BJ (cell line): ENCODE measurements around the gene LMBRD2. TPM values are rescaled to one million over a fixed set of nuclear protein-coding genes. Genes with fewer than 3 reads are reported as not detected.
A peak's percentile ranks its signal among the peaks of the same experiment; 100 is the strongest.

ENCODE experiments used
- CTCF ChIA-PET: fragments of 350-600 bp; formaldehyde crosslinking; extraction: SDS; loops from one replicate; lab custom pipeline; 2021; ENCODE audit warnings: antibody characterized with exemption, inconsistent platforms; lab: Yijun Ruan, JAX
- POLR2A ChIA-PET: fragments of 300-600 bp; sonication (Branson Sonifier 250); formaldehyde crosslinking; extraction: SDS; loops from one replicate; lab custom pipeline; 2021; ENCODE audit warnings: antibody characterized with exemption; lab: Charles Lee
- DNase-seq: peaks from one replicate; pipeline ENCODE4 v3.0.0-alpha.2; 2011; ENCODE audit warnings: low read depth
- H3K27me3 ChIP-seq: 2 replicates; pipeline ENCODE4 v1.6.0; 2011; ENCODE audit warnings: low read length; ENCODE audit not compliant: control insufficient read depth, insufficient read depth
- H3K36me3 ChIP-seq: 2 replicates; pipeline ENCODE4 v1.5.1; 2011; ENCODE audit warnings: low read length; ENCODE audit not compliant: control insufficient read depth, insufficient read depth
- H3K4me3 ChIP-seq: 2 replicates; pipeline ENCODE4 v1.5.1; 2011; ENCODE audit warnings: low read depth, mild to moderate bottlenecking, control low read depth, low read length
- polyA plus RNA-seq: library from polyadenylated mRNA; depleted of rRNA; stranded (reverse); fragments of >200 nt; gene quantifications from 2 replicates; pipeline ENCODE4 v1.2.3, GENCODE V29; 2011
- TF ChIP-seq, protein P1 (sequence below): IDR thresholded peaks from 2 replicates; pipeline ENCODE4 v1.5.1; 2011; ENCODE audit warnings: low read depth, mild to moderate bottlenecking, control low read depth, inconsistent platforms, low read length, moderate library complexity; ENCODE audit not compliant: insufficient read depth

Gene LMBRD2
- polyA plus RNA-seq, 1 experiment = 2.6 TPM

DNA sequence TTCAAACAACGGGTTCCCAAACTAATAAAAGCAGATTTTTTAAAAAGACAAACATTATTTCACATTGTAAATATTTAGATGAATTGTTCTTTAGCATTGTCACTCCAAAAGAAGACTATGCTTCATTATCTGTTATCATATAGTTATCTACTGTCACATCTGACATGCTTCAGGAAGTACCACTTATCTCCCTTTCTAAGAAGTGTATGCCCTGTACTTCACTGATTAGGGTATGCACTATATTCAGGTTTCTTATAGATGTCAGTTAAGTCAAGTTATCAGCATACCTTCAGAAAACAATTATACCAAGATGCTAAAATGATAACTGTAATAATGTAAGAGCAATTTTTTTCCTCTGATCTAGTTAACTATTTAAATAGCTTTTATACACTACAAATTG, 40.4 kb downstream of the LMBRD2 start:
- ChIA-PET CTCF (interaction anchor here (0.7 kb wide), 1 partner anchor 28 kb away, joined by 3 read pairs; no protein-coding TSS in a partner anchor), POLR2A (interaction anchor here (0.6 kb wide), 1 partner anchor 943 kb away, joined by 4 read pairs; no protein-coding TSS in a partner anchor)
- Histone ChIP-seq H3K4me3 (no peak overlapping the region), H3K36me3 (peaks cover 3% of the 10 kb centered on the region; the same call in 1 of the 2 replicates), H3K27me3 (no peaks in the 10 kb centered on the region)
- DNase-seq = no peak
- TF ChIP-seq, protein P1, sequence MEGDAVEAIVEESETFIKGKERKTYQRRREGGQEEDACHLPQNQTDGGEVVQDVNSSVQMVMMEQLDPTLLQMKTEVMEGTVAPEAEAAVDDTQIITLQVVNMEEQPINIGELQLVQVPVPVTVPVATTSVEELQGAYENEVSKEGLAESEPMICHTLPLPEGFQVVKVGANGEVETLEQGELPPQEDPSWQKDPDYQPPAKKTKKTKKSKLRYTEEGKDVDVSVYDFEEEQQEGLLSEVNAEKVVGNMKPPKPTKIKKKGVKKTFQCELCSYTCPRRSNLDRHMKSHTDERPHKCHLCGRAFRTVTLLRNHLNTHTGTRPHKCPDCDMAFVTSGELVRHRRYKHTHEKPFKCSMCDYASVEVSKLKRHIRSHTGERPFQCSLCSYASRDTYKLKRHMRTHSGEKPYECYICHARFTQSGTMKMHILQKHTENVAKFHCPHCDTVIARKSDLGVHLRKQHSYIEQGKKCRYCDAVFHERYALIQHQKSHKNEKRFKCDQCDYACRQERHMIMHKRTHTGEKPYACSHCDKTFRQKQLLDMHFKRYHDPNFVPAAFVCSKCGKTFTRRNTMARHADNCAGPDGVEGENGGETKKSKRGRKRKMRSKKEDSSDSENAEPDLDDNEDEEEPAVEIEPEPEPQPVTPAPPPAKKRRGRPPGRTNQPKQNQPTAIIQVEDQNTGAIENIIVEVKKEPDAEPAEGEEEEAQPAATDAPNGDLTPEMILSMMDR = no peak

DNA sequence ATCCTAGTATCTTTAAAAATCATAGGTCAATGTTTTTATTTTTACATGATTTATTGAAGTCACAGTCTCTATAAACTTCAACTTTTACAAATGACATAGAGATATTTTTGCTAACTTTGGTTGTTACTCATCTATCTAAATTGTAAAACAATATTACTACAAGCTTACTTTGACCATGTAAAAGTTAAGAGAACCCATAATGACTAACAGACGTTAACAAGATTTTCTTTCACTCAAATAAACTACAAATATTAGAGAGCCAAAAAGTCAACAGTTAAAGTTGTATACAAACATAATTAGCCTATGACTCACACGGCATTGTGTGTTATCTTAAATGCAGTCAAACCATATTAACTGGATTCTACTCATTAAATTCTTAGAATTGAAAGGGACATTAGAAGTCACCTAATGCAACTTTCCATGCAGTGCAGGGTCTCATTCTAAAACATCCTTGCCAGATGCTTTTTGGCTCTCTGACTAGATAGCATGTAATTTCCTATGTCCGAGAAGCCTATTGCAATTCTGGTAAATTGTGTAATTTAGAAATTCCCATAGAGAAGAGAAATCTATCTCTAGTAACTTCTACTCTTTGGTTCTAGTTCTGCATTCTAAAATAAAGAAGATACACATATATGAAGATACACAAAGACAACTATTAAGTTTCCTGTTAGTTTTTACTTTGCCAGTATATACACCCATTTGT, 42.8 kb downstream of the LMBRD2 start:
- DNase-seq = peak; percentile 14
- TF ChIP-seq, protein P1 = no peak
- CTCF ChIA-PET = interaction anchor here (1.5 kb wide), 1 partner anchor 42 kb away, joined by 5 read pairs; the partner anchor contains the start of genes LMBRD2 and SKP2
- POLR2A ChIA-PET = no interaction called here
- Histone ChIP-seq H3K36me3 (peaks cover 3% of the 10 kb centered on the region; the same call in 1 of the 2 replicates), H3K4me3 (no peak overlapping the region), H3K27me3 (no peaks in the 10 kb centered on the region)

DNA sequence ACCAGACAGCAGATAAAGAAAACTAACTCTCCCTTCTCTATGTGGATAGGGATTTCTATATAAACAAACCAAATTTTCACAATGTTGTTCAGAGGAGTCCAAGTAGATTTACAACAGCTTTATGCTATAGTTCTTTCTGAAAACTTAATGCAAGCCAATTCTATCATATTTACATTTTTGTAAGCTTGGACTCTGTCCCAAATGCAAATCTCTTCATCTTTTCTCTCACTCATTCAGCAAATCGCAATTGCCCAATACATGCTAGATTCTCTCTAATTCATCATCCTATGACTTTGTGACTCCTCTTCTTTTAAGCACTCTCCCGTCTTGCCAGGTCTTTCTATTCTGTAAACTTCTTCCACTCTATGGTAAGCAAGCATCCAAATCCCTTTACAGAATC, 45.9 kb downstream of the LMBRD2 start:
- no peak overlapping the region for H3K4me3 ChIP-seq
- no peak for DNase-seq
- no peaks in the 10 kb centered on the region for H3K27me3 ChIP-seq
- peaks cover 3% of the 10 kb centered on the region; the same call in 1 of the 2 replicates for H3K36me3 ChIP-seq
- ChIA-PET POLR2A (interaction anchor here (0.6 kb wide), 1 partner anchor 619 kb away, joined by 4 read pairs; no protein-coding TSS in a partner anchor), CTCF (no interaction called here)
- TF ChIP-seq, protein P1 = no peak

DNA sequence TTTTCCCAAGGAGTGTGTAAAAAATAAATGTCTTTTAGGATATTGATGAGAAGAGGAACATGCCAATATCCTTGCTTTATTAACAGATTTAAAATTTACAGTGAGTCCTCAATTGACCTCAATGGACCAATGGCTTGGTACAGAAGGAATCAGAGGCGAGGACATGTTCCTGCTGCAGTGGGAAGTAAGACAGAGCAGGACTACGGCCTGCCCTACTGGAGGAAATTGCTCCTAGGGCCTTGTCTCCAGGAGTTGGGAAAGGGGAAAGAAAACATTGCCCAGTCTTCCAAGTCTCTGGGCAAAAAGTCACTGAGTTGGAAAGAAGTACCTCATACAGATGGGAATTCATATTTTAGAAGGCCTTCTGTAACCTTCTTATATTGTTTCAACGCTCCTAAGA, 51.9 kb downstream of the LMBRD2 start:
- POLR2A ChIA-PET = no interaction called here
- Histone ChIP-seq H3K4me3 (no peak overlapping the region), H3K36me3 (no peaks in the 10 kb centered on the region), H3K27me3 (no peaks in the 10 kb centered on the region)
- CTCF ChIA-PET = no interaction called here
- TF ChIP-seq, protein P1 = no peak
- no peak for DNase-seq

DNA sequence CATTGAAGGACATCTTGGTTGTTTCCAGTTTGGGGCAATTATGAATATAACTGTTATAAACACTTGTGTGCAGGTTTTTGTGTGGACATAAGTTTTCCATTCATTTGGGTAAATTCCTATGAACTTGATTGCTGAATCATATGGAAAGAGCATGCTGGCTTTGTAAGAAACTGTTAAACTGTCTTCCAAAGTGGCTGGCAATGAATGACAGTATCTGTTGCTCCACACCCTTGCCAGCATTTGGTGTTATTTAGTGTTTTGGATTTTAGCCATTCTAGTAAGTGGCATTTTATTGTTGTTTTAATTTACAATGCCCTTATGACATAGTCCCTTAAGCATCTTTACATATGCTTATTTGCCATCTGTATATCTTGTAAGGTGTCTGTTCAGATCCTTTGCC, 55.2 kb downstream of the LMBRD2 start:
- ChIA-PET CTCF (interaction anchor here (2.5 kb wide), 1 partner anchor 17 kb away, joined by 10 read pairs; no protein-coding TSS in a partner anchor), POLR2A (no interaction called here)
- no peaks in the 10 kb centered on the region for H3K36me3 ChIP-seq
- TF ChIP-seq, protein P1 = no peak
- no peak overlapping the region for H3K4me3 ChIP-seq
- no peaks in the 10 kb centered on the region; the same call in 1 of the 2 replicates for H3K27me3 ChIP-seq
- DNase-seq = no peak
